GM18873 (cell line): ENCODE measurements around the gene PIMREG.
"Not testable (repeated sequence)": the region's sequence is repeated elsewhere in the genome, so short reads cannot be mapped to it uniquely, and the experiment has no call there.

ENCODE experiments used
- ATAC-seq: cut with Tn5 transposase; IDR thresholded peaks from one replicate; pipeline ENCODE4 v1.9.1; 2021; ENCODE audit warnings: mild to moderate bottlenecking, moderate library complexity, moderate number of reproducible peaks; ENCODE audit not compliant: unreplicated experiment, low FRiP score

PIMREG gene

GRCh38 chr17:6476076-6476809 lies 32.0 kb downstream of the PIMREG start:
- ATAC-seq = no peak

- no peak for ATAC-seq
These were observed 32.5 kb downstream of the PIMREG start for GRCh38 chr17:6476810-6477179.

GRCh38 chr17:6477831-6478383 lies 33.7 kb downstream of the PIMREG start:
- no peak for ATAC-seq

GRCh38 chr17:6478486-6478885 lies 34.2 kb downstream of the PIMREG start:
- ATAC-seq = no peak

GRCh38 chr17:6479622-6480302 lies 35.5 kb downstream of the PIMREG start:
- no peak for ATAC-seq

- ATAC-seq = no peak
These were observed 36.0 kb downstream of the PIMREG start for GRCh38 chr17:6480303-6480675.

GRCh38 chr17:6482105-6482455 lies 37.8 kb downstream of the PIMREG start:
- no peak for ATAC-seq

GRCh38 chr17:6482796-6483195 lies 38.5 kb downstream of the PIMREG start:
- not testable (repeated sequence) for ATAC-seq

- ATAC-seq = no peak
These were observed 39.3 kb downstream of the PIMREG start for GRCh38 chr17:6483507-6483906.

GRCh38 chr17:6485646-6486412 lies 41.6 kb downstream of the PIMREG start:
- ATAC-seq = no peak

GRCh38 chr17:6487251-6488007 lies 43.2 kb downstream of the PIMREG start:
- no peak for ATAC-seq

GRCh38 chr17:6488008-6488539 lies 43.8 kb downstream of the PIMREG start:
- ATAC-seq = no peak

GRCh38 chr17:6489016-6489550 lies 44.8 kb downstream of the PIMREG start:
- no peak for ATAC-seq

- ATAC-seq = no peak
These were observed 46.9 kb downstream of the PIMREG start for GRCh38 chr17:6491071-6491700.

- no peak for ATAC-seq
These were observed 48.8 kb downstream of the PIMREG start for GRCh38 chr17:6492892-6493674.

- ATAC-seq = no peak
These were observed 50.1 kb downstream of the PIMREG start for GRCh38 chr17:6494239-6494941.

GRCh38 chr17:6495450-6496115 lies 51.3 kb downstream of the PIMREG start:
- no peak for ATAC-seq

GRCh38 chr17:6496116-6496481 lies 51.8 kb downstream of the PIMREG start:
- no peak for ATAC-seq
